HepG2 (cell line): ENCODE data around the gene HCFC1R1. TPM values are rescaled to one million over a fixed set of nuclear protein-coding genes. Genes with fewer than 3 reads are reported as not detected.
A peak's percentile ranks its signal among the peaks of the same experiment; 100 is the strongest.

Source experiments
- MAF1 ChIP-seq: sonication (generic); formaldehyde crosslinking; IDR thresholded peaks from 2 replicates; pipeline ENCODE4 v1.5.0; 2020; ENCODE audit warnings: missing genetic modification reagents, borderline replicate concordance
- MIER2 ChIP-seq: IDR thresholded peaks from 2 replicates; pipeline ENCODE4 v1.6.1; 2016; ENCODE audit warnings: missing biosample characterization, missing genetic modification reagents
- PITX1 ChIP-seq: sonication (generic); formaldehyde crosslinking; IDR thresholded peaks from 2 replicates; pipeline ENCODE4 v1.5.1; 2020; ENCODE audit warnings: mild to moderate bottlenecking, missing genetic modification reagents
- POLR2A ChIP-seq, 2 experiments: IDR thresholded peaks; 2 replicates each; pipeline ENCODE4 v1.6.1; 2011; ENCODE audit warnings: low read depth in 2 of 2, low read length in 2 of 2, mild to moderate bottlenecking in 1 of 2, moderate library complexity in 1 of 2; ENCODE audit not compliant: insufficient read depth in 1 of 2
- RXRA ChIP-seq: sonication (generic); formaldehyde crosslinking; IDR thresholded peaks from 2 replicates; pipeline ENCODE4 v1.5.1; 2020; ENCODE audit warnings: missing genetic modification reagents
- TFDP2 ChIP-seq: sonication (generic); formaldehyde crosslinking; IDR thresholded peaks from 2 replicates; pipeline ENCODE4 v1.4.0; 2020; ENCODE audit warnings: missing genetic modification reagents
- ZBTB20 ChIP-seq: sonication (generic); formaldehyde crosslinking; IDR thresholded peaks from 2 replicates; pipeline ENCODE4 v1.8.1; 2023; ENCODE audit warnings: missing genetic modification reagents, low read depth, mild to moderate bottlenecking, borderline replicate concordance
- ZBTB26 ChIP-seq: IDR thresholded peaks from 2 replicates; pipeline ENCODE4 v1.6.1; 2016; ENCODE audit warnings: missing compliant biosample characterization, missing genetic modification reagents, borderline replicate concordance
- ZEB1 ChIP-seq: IDR thresholded peaks from 2 replicates; pipeline ENCODE4 v1.6.1; 2012; ENCODE audit warnings: mild to moderate bottlenecking, low read depth, inconsistent platforms; ENCODE audit not compliant: insufficient replicate concordance
- ZFP36 ChIP-seq: fragments of 150-350 bp; IDR thresholded peaks from 2 replicates; pipeline ENCODE4 v1.6.1; 2018; ENCODE audit warnings: borderline replicate concordance, low read length, low read depth; ENCODE audit not compliant: partially characterized antibody
- ZNF318 ChIP-seq: sonication (generic); formaldehyde crosslinking; IDR thresholded peaks from 2 replicates; pipeline ENCODE4 v1.4.0; 2020; ENCODE audit warnings: mild to moderate bottlenecking, missing genetic modification reagents
- ZNF737 ChIP-seq: sonication (generic); formaldehyde crosslinking; IDR thresholded peaks from 2 replicates; pipeline ENCODE4 v1.5.0; 2020; ENCODE audit warnings: missing genetic modification reagents, mild to moderate bottlenecking, borderline replicate concordance
- ZNF777 ChIP-seq: sonication (generic); formaldehyde crosslinking; IDR thresholded peaks from 2 replicates; pipeline ENCODE4 v1.4.0; 2020; ENCODE audit warnings: missing genetic modification reagents
- ZNF816 ChIP-seq: sonication (generic); formaldehyde crosslinking; IDR thresholded peaks from 2 replicates; pipeline ENCODE4 v1.8.0; 2022; ENCODE audit warnings: missing genetic modification reagents, mild to moderate bottlenecking, borderline replicate concordance
- ZNF891 ChIP-seq: sonication (generic); formaldehyde crosslinking; IDR thresholded peaks from 2 replicates; pipeline ENCODE4 v1.5.0; 2020; ENCODE audit warnings: mild to moderate bottlenecking, missing genetic modification reagents
- ZXDC ChIP-seq: sonication (generic); formaldehyde crosslinking; IDR thresholded peaks from 2 replicates; pipeline ENCODE4 v1.5.0; 2020; ENCODE audit warnings: mild to moderate bottlenecking, missing genetic modification reagents
- polyA plus RNA-seq, 8 experiments: library from polyadenylated mRNA; depleted of rRNA in 3 of 8; stranded (reverse) in 7 of 8; unstranded in 1 of 8; fragments of >200 nt; fragmentation: Illumina TruSeq in 4 of 8; extraction: Trizol in 4 of 8; gene quantifications; 2 replicates each; pipeline versions ENCODE4 v1.2.1 to v1.2.3, GENCODE V29; 2011 to 2016; ENCODE audit warnings: low read depth in 4 of 8, missing spikeins in 1 of 8, mixed read lengths in 1 of 8; ENCODE audit not compliant: insufficient read depth in 1 of 8
- total RNA-seq, 5 experiments: library from RNA; depleted of rRNA; stranded (reverse); fragments of >200 nt; fragmentation: Illumina TruSeq; extraction: Trizol; gene quantifications; 2 replicates each; pipeline ENCODE4 v1.2.3, GENCODE V29; 2016; ENCODE audit warnings: low read depth in 1 of 5

Gene HCFC1R1
- total and polyA plus RNA-seq, 2 of the 13 experiments (the other 11 are each of a cell fraction or from before 2014, with no cell fraction given): 13.8 to 16.1 TPM

- TF ChIP-seq ZNF318 (CRISPR knock-in tag): no peak
- 0 out of 2 replicates have a peak, but pooled peaks have one; percentile 23 for TF ChIP-seq ZNF777
- TF ChIP-seq MAF1 (CRISPR knock-in tag): no peak
- TF ChIP-seq ZNF737 (CRISPR knock-in tag): no peak
- 0 out of 2 replicates have a peak, but pooled peaks have one; percentile 33 for TF ChIP-seq RXRA (CRISPR knock-in tag)
- no peak; the same call in 1 of the 2 replicates for TF ChIP-seq PITX1 (CRISPR knock-in tag)
- TF ChIP-seq ZXDC (CRISPR knock-in tag): no peak
- no peak for TF ChIP-seq ZNF891
- no peak for TF ChIP-seq ZFP36
- no peak for TF ChIP-seq ZNF816
- TF ChIP-seq POLR2A (IDR thresholded peaks at IDR 0.05; ENCODE audit: insufficient read depth in 1 of 2, low read depth in 2 of 2, low read length in 2 of 2): 0 out of 4 replicates have a peak, but pooled peaks of 1 of the 2 experiments have one; percentile 25
- TF ChIP-seq MIER2 (CRISPR knock-in tag): no peak
- no peak for TF ChIP-seq ZBTB20 (CRISPR knock-in tag)
- TF ChIP-seq ZEB1: peak; percentile 60
- no peak for TF ChIP-seq ZBTB26
- no peak for TF ChIP-seq TFDP2
Observed at GRCh38 chr16:3004781-3005284, 18.9 kb downstream of the HCFC1R1 start (continued).
